ENCODE measurements around the gene PNPLA8. TPM values are rescaled to one million over a fixed set of nuclear protein-coding genes. Genes with fewer than 3 reads are reported as not detected.

The PNPLA8 gene
- total RNA-seq, 1 donor from 2014 or later = 17.1 TPM

DNA sequence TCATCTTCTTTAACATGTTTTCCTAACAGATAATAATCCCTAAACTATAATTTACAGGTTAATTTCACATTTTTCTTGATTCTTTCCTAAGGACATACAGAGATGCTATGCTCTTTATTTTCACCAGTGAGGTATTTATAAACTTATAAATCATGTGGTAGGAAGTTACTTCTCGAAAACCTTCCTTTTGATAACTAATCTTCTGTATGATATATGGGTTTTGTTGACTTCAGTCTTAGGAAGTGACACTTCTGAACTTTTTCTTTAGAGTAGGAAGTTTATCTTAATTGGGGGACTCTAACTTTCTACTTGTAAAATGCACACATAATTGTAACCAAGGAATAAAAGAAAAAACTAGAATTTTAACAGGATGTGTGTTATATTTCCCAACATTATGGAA, 9.8 kb upstream of the PNPLA8 start:
- no peak overlapping the region for H3K4me3 Mint-ChIP-seq (ENCODE audit: low read depth)
- TF ChIP-seq, protein P1, sequence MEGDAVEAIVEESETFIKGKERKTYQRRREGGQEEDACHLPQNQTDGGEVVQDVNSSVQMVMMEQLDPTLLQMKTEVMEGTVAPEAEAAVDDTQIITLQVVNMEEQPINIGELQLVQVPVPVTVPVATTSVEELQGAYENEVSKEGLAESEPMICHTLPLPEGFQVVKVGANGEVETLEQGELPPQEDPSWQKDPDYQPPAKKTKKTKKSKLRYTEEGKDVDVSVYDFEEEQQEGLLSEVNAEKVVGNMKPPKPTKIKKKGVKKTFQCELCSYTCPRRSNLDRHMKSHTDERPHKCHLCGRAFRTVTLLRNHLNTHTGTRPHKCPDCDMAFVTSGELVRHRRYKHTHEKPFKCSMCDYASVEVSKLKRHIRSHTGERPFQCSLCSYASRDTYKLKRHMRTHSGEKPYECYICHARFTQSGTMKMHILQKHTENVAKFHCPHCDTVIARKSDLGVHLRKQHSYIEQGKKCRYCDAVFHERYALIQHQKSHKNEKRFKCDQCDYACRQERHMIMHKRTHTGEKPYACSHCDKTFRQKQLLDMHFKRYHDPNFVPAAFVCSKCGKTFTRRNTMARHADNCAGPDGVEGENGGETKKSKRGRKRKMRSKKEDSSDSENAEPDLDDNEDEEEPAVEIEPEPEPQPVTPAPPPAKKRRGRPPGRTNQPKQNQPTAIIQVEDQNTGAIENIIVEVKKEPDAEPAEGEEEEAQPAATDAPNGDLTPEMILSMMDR (IDR thresholded peaks at IDR 0.05; ENCODE audit: unreplicated experiment) = no peak
- peaks cover 6% of the 10 kb centered on the region for H3K9me3 Mint-ChIP-seq (ENCODE audit: low read depth)
- DNase-seq (ENCODE audit: low spot score, unreplicated experiment) = no peak
- no peaks in the 10 kb centered on the region for H3K27me3 Mint-ChIP-seq
- no peak overlapping the region for H3K27ac Mint-ChIP-seq
- H3K4me1 Mint-ChIP-seq (ENCODE audit: low read depth) = no peaks in the 10 kb centered on the region
- no peaks in the 10 kb centered on the region for H3K36me3 Mint-ChIP-seq (ENCODE audit: insufficient read depth)

DNA sequence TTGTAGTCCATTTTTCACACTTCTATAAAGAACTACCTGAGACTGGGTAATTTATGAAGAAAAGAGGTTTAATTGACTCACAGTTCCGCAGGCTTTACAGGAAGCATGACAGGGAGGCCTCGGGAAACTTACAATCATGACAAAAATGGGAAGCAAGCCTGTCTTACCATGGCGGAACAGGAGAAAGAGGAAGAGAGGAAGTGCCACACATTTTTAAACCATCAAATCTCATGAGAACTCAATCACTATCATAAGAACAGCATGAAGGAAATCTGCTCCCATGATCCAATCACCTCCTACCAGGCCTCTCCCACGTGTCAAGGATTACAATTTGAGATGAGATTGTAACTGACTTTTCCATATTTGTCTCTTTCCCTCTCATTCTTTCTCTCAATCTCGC, 9.3 kb upstream of the PNPLA8 start:
- Mint-ChIP-seq H3K27ac (no peak overlapping the region), H3K4me3 (ENCODE audit: low read depth) (no peak overlapping the region), H3K4me1 (ENCODE audit: low read depth) (no peaks in the 10 kb centered on the region), H3K9me3 (ENCODE audit: low read depth) (peaks cover 6% of the 10 kb centered on the region), H3K27me3 (no peaks in the 10 kb centered on the region), H3K36me3 (ENCODE audit: insufficient read depth) (no peaks in the 10 kb centered on the region)
- TF ChIP-seq, protein P1 (IDR thresholded peaks at IDR 0.05; ENCODE audit: unreplicated experiment) = no peak
- DNase-seq (ENCODE audit: low spot score, unreplicated experiment) = no peak

DNA sequence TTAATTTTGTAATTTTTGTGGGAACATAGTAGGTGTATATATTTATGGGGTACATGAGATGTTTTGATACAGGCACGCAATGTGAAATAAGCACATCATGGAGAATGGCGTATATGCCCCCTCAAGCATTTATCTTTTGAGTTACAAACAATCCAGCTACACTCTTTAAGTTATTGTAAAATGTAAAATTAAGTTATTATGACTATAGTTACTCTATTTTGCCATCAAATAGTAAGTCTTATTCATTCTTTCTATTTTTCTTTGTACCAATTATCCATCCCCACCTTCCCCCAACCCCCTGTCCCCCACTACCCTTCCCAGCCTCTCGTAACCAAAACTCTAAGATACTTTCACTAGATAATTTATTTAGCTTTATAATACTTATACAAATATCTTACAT, 7.8 kb upstream of the PNPLA8 start:
- Mint-ChIP-seq H3K27me3 (no peaks in the 10 kb centered on the region), H3K36me3 (ENCODE audit: insufficient read depth) (no peaks in the 10 kb centered on the region), H3K9me3 (ENCODE audit: low read depth) (no peaks in the 10 kb centered on the region), H3K27ac (no peak overlapping the region), H3K4me1 (ENCODE audit: low read depth) (peaks cover 4% of the 10 kb centered on the region), H3K4me3 (ENCODE audit: low read depth) (no peak overlapping the region)
- TF ChIP-seq, protein P1 (IDR thresholded peaks at IDR 0.05; ENCODE audit: unreplicated experiment) = no peak
- DNase-seq (ENCODE audit: low spot score, unreplicated experiment) = no peak

DNA sequence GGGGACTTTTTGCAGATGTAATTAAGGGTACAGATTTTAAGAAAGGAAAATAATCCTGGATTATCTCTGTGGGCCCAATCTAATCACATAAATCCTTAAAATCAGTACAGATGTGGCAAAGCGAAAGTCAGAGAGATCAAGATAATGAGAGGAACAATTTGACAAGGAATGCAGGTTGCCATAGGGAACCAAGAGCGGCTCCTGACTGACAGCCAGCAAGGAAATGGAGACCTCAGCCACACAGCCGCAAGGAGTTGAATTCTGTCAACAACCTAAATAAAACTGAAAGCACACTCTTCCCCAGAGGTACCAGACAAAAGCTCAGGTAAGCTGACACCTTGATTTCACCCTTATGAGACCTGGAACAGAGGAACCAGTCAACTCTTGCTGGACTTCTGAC, 3.4 kb upstream of the PNPLA8 start:
- no peak overlapping the region for H3K4me3 Mint-ChIP-seq (ENCODE audit: low read depth)
- no peaks in the 10 kb centered on the region for H3K27me3 Mint-ChIP-seq
- H3K4me1 Mint-ChIP-seq (ENCODE audit: low read depth) = peaks cover 12% of the 10 kb centered on the region
- DNase-seq (ENCODE audit: low spot score, unreplicated experiment) = no peak
- TF ChIP-seq, protein P1 (IDR thresholded peaks at IDR 0.05; ENCODE audit: unreplicated experiment) = no peak
- H3K27ac Mint-ChIP-seq = peak overlapping the region; percentile 11
- H3K36me3 Mint-ChIP-seq (ENCODE audit: insufficient read depth) = no peaks in the 10 kb centered on the region
- H3K9me3 Mint-ChIP-seq (ENCODE audit: low read depth) = no peaks in the 10 kb centered on the region

DNA sequence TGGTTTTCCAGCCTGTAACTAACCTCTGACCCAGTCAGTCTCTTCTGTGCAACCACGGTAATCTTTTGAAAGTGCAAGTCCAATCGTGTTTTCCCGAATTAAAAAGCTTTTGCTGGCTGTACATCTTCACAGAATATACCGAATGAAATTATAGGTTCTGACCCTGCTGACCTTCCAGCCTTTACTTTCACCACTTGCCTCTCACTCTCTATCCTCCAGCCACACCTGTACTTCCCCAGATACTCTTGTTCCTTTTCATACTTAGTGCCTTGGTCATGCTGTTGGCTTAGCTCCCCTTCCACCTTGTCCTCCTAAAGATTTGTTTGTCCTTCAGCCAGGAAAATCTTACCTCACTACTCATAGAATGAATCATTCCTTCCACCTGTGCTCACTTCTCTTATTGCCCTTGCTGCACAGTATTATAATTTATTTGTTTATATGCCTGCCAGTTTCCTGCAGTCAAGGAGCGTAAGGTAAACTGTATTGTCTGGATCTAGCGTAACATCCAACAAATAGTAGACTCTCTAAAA, 2.3 kb upstream of the PNPLA8 start:
- H3K9me3 Mint-ChIP-seq (ENCODE audit: low read depth) = no peaks in the 10 kb centered on the region
- TF ChIP-seq, protein P1 (IDR thresholded peaks at IDR 0.05; ENCODE audit: unreplicated experiment) = no peak
- H3K36me3 Mint-ChIP-seq (ENCODE audit: insufficient read depth) = no peaks in the 10 kb centered on the region
- H3K27ac Mint-ChIP-seq = no peak overlapping the region
- no peak overlapping the region for H3K4me3 Mint-ChIP-seq (ENCODE audit: low read depth)
- no peaks in the 10 kb centered on the region for H3K27me3 Mint-ChIP-seq
- no peak for DNase-seq (ENCODE audit: low spot score, unreplicated experiment)
- peaks cover 21% of the 10 kb centered on the region for H3K4me1 Mint-ChIP-seq (ENCODE audit: low read depth)

All from progenitor cell of endocrine pancreas (in vitro differentiated cells).